HG02943 (cell line): Measurements from ENCODE around the gene C19orf12.
"Not testable (repeated sequence)": the region's sequence is repeated elsewhere in the genome, so short reads cannot be mapped to it uniquely, and the experiment has no call there.

Experiments
- ATAC-seq: cut with Tn5 transposase; IDR thresholded peaks from one replicate; pipeline ENCODE4 v1.9.1; 2021; ENCODE audit warnings: mild to moderate bottlenecking, low read depth, moderate library complexity; ENCODE audit not compliant: unreplicated experiment

The C19orf12 gene

GRCh38 chr19:29735829-29736228 lies 20.8 kb upstream of the C19orf12 start:
- ATAC-seq = no peak

DNA sequence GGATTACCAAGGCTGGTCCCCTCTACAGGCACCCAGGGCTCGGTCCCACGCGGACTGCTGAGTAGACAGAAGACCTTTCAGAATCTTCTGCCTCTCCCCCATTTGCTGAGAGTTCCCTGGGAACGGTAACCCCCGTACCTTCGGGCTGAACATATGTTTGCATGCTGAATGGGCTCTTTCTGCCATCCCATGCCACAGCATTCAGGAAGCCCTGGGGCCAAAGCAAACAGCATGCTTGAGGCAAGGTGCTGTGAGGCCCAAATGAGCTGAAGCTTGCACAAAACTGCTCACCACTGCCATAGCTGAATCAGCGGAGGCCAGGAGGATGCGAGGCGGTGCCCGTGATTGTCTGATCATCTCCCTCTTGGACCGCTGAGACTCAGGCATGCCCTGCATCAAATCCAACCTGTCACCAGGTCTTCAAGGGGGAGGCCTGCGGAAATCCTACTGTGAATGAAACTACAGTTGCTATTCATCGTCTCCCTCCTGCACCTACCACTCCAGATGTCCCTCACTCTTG lies 16.3 kb upstream of the C19orf12 start:
- no peak for ATAC-seq

DNA sequence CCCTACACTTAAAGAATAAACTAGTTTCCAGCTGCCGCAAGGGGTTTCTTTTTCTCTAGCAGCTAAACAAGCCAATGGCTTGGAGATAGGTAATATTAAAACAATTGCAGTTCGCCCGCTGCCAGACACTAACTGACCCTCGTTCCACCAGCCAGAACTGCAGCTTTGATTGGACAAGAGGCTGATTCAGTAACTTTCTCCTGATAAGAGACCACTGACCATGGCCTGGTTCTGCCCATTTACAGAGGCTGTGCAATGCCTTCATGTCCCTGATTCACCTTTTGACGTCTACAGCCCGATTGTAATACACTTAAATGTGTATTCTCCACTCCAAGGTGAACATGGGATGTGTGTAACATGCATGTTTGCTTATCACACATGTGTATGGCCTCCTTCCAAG lies 12.8 kb upstream of the C19orf12 start:
- ATAC-seq = no peak

DNA sequence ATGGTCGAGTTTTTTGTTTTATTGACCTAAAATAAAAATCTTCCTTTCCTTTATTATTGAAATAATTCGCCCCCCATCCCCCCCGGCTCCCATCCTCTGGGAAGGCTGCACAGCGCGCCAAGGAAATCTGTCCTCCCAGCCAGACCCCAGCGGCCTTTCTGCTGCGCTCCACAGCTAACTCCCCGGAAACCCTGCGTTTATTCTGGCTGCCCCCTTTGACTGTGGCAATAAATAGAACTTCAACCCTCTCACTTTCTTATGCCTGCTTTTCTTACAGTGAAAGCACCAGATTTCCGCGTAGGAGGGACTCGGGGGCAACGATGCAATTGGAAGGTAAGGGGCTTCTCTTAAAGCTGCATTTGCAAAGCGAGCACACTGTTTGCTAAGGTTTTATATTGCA lies 9.7 kb upstream of the C19orf12 start:
- no peak for ATAC-seq

GRCh38 chr19:29724102-29724641 lies 9.1 kb upstream of the C19orf12 start:
- no peak for ATAC-seq

GRCh38 chr19:29717051-29717450 lies 2.0 kb upstream of the C19orf12 start:
- no peak for ATAC-seq

- ATAC-seq = no peak
Observed at GRCh38 chr19:29715701-29716581, 880 bp upstream of the C19orf12 start.

DNA sequence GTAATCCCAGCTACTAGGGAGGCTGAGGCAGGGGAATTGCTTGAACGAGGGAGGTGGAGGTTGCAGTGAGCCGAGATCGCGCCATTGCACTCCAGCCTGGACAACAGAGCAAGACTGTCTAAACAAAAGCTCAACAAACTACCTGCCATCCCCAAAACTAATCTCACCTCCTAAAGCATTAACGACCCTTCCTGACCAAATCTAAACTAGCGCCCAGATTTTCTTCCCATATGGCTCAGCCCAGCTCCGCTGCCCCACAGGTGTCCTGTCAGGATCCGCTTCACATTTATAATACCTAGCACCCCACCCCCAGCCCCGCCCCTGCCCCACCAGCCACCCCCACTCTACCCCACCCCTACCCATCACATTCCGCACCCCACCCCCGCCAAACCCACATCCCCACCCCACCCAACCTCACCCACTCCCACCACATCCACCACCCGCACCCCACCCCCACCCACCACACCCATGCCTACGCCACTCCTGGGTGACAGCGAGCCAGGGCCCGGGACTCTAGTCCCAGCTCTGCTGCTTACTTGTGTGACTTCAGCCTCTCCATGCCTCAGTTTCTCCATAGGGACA lies 599 bp downstream of the C19orf12 start:
- ATAC-seq = no peak

DNA sequence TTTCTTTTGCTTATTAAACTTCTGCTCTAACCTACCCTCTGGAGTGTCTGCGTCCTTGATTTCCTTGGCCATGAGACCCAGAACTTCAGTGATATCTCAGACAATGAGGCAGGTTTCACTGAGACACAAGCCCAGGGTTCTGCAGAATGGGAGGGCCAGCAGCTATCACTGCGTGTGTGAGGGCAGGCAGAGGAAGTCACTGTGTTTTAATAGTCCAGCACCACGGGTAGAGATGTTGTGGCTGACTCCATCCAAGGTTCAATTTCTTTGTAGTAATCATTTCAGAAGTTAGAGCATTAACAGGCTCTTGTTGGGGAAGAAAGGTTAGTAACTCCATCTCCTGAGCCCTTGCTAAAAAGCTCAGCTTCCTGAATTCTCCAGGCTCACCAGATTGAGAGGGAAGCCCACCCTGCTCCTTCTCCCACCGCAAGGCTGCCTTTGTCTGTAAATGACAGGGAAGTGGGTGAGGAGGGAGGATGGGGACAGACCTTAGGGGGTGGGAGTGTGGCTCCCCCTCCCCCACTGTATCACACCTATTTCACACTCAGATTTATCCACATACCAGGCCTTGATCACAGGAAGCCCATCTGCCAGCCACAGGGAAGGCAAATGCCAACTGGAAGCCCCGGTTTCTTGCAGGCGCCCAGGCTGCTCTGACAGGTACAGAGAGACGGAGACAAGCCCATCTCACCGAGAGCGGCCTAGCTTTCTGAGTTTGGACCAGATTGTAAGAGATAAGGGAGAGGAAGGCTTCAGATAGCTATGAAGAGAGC lies 2.1 kb downstream of the C19orf12 start:
- ATAC-seq = no peak

DNA sequence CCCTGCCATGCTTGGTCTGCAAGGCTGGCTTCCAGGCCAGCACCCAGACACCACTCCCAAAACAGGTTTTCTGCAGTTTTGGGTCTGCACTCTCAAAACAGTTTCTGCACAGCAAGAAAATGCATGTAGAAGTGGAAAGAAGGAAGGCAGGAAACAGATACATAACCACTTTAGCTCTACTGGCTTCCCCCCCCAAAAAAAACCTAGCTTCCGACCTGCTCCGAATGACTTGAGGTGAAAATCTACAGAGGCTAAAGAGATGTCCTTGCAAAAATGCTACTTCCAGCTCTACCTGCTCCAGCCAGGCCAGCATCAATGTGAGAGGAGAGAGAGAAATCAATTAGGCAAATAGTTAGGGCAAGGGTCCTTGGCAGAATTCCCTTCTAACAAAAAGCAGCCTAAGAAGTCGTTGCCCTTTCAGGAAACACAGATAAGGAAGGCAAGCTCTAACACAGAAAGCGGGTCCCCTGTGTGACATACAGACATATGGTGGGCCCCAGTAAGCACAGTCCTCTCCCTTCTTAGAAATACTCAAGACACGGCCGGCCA lies 3.4 kb downstream of the C19orf12 start:
- no peak for ATAC-seq

GRCh38 chr19:29709440-29709798 lies 5.6 kb downstream of the C19orf12 start:
- not testable (repeated sequence) for ATAC-seq

DNA sequence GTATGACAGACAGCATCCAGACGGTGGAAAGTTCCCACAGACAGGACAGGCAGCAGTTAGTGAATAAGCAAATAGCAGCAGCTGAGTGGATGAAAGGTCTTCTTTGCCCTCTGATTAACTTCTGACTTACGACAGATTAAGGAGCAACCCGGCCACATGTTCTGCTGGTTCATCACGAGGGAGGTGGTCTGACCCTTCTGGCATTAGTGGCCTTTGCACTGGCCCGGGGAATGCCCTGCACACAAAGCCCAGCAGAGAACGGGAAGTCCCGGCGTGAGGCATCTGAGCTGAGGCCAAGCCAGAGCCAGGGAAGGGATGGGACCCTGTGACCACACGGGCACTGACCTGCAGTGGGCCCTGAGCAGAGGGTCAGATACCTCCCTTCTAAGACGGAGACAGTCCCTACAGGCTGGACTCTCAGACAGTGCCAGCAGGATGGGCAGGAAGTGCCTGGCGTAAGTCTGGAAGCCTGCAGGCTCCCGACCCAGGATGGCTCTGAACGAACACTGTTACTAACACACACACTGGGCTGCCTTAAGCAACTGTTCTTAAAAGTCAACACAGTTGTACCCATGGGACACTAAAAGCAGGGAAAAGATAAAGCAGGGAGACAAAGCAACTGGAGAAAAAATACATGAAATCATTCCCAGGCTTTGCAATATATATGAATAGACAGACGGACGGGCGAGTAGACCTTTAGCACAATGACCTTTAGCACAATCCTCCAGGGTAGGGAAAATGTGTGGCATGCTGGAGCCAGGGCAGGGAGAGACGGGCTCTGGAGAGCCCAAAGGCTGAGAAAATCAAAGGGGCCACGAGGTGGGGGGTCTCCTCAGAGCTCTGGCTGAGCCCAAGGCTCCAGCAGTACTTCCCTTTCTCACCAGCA lies 6.3 kb downstream of the C19orf12 start:
- no peak for ATAC-seq

- ATAC-seq = no peak
Observed at GRCh38 chr19:29706635-29707034, 8.4 kb downstream of the C19orf12 start.

- ATAC-seq = no peak
Observed at GRCh38 chr19:29705706-29706105, 9.4 kb downstream of the C19orf12 start.

DNA sequence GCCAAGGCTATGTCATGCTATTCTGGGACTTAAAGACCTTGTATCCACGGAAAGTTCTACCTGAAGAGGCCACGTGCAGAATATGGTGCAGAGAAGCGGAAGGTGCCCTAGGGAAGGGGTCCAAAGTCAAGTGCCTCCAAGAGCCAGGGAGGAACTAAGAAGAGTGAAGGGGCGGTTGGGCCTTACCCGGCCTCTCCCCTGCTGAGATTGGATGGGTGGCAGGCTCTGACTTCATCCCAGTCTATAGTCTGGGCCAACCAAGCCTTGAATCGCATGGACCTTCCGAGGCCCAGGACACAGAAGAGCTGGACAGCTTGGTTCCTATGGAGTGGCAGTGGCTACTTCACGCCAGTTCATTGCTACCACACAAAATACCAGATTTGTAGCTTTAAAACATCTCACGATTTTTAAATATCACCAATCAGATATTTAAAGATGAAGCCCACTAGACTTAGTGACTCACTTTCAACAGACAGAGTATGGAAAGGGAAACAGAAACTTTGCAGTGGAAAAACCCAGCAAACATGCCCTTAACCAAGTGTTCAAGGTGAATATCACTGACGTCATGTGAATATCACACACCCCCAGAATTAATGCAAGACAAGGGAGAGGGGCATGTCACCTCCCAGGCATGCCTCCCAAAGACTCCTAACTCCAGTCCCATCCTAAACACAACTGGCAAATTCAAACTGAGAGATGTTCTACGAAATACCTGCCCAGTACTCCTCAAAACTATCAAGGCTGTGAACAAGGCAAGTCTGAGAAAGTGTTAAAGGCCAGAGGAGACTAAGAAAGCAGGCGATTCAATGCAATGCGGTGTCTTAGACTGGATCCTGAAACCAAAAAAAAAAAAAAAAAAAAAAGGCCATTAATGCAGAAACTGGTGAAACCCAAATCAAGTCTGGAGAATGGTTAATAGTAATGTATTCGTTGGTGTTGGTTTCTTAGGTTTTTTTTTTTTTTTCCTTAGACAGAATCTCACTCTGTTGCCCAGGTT lies 10.2 kb downstream of the C19orf12 start:
- no peak for ATAC-seq

- no peak for ATAC-seq
Observed at GRCh38 chr19:29702963-29703320, 12.1 kb downstream of the C19orf12 start.

DNA sequence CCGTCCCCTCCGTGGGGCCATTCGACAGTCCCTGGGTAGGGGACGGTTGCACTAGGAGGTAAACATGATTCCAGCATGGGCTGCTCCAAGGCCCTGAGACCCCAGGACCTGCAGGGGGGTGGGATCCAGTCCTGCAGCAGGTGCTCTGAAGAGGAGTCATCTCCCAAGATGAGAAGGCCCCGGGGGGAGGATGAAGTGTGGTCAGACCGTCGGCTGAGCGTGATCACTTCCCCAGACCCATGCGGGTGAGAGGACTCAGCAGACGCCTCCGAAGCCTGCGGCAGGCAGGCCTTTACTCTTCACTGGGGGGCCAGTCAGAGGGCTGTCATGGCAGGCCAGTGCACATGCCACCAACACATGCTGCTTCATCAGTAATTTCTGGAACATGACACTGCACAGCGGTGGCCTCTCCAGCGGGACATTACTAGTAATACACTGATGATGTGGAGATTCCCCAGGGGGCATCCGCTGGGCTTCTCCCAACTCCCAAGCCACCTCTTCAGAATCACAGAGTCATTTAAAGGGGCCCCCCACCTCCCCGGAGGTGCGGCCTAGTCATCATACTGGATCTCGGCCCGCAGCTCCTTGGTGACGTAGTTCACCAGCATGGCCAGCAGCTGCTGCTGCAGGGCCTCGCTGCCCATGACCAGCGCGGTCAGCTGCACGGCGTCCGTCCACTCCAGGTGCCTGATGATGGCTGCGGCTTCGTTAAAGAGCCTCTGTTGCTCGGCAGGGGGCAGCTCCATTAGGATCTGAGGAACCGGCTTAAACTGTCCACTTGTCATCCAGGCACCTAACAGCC lies 12.7 kb downstream of the C19orf12 start:
- no peak for ATAC-seq

GRCh38 chr19:29700498-29700897 lies 14.6 kb downstream of the C19orf12 start:
- ATAC-seq = no peak
